Liver (tissue), 9 donors: ENCODE results near the gene SLX4IP. TPM values are rescaled to one million over a fixed set of nuclear protein-coding genes. Genes with fewer than 3 reads are reported as not detected.

ENCODE experiments used
- DNase-seq: peaks from one replicate; pipeline ENCODE4 v3.0.0-alpha.2; 2017; ENCODE audit warnings: low spot score
- H3K27ac ChIP-seq, 2 donors: one replicate each; pipeline ENCODE4 v1.7.0; 2013; ENCODE audit warnings: inconsistent platforms in 2 of 2, low read length in 2 of 2, control low read depth in 1 of 2, low read depth in 1 of 2, mild to moderate bottlenecking in 1 of 2
- H3K27me3 ChIP-seq, 4 donors: one replicate each; pipeline versions ENCODE4 v1.6.1 to v1.7.0; 2013; ENCODE audit warnings: low read length in 3 of 4, inconsistent platforms in 1 of 4, mild to moderate bottlenecking in 1 of 4, moderate library complexity in 1 of 4; ENCODE audit not compliant: control insufficient read depth in 4 of 4, insufficient read depth in 4 of 4
- H3K36me3 ChIP-seq, 4 donors: one replicate each; pipeline versions ENCODE4 v1.6.1 to v1.7.0; 2013; ENCODE audit warnings: low read length in 3 of 4, mild to moderate bottlenecking in 3 of 4, low read depth in 1 of 4, moderate library complexity in 1 of 4; ENCODE audit not compliant: control insufficient read depth in 4 of 4, insufficient read depth in 3 of 4
- H3K4me1 ChIP-seq, 4 donors: one replicate each; pipeline versions ENCODE4 v1.6.1 to v1.7.0; 2013; ENCODE audit warnings: low read length in 3 of 4, mild to moderate bottlenecking in 3 of 4, moderate library complexity in 1 of 4; ENCODE audit not compliant: control insufficient read depth in 4 of 4, insufficient read depth in 4 of 4
- H3K4me3 ChIP-seq, 3 donors: one replicate each; pipeline versions ENCODE4 v1.6.1 to v1.7.0; 2013; ENCODE audit warnings: low read length in 3 of 3, control low read depth in 1 of 3, low read depth in 1 of 3, mild to moderate bottlenecking in 1 of 3
- H3K9ac ChIP-seq, 2 donors: one replicate each; pipeline ENCODE4 v1.7.0; 2013; ENCODE audit warnings: low read length in 2 of 2, mild to moderate bottlenecking in 2 of 2, moderate library complexity in 2 of 2, control low read depth in 1 of 2, low read depth in 1 of 2
- H3K9me3 ChIP-seq, 4 donors: one replicate each; pipeline versions ENCODE4 v1.6.1 to v1.7.0; 2013; ENCODE audit warnings: low read length in 3 of 4; ENCODE audit not compliant: control insufficient read depth in 4 of 4
- ATF3 ChIP-seq: IDR thresholded peaks from 2 replicates; pipeline ENCODE4 v1.6.1; 2016; ENCODE audit warnings: antibody characterized with exemption
- EGR1 ChIP-seq, 2 donors: IDR thresholded peaks; 2 replicates each; pipeline ENCODE4 v1.6.1; 2016 to 2018; ENCODE audit warnings: antibody characterized with exemption in 2 of 2, low read depth in 2 of 2
- FOXA1 ChIP-seq: IDR thresholded peaks from 2 replicates; pipeline ENCODE4 v1.6.1; 2016; ENCODE audit warnings: antibody characterized with exemption
- FOXA2 ChIP-seq: IDR thresholded peaks from 2 replicates; pipeline ENCODE4 v1.6.1; 2016; ENCODE audit warnings: antibody characterized with exemption
- HNF4A ChIP-seq, 2 donors: conservative IDR thresholded peaks; 2 replicates each; pipeline ENCODE4 v1.6.1; 2016; ENCODE audit warnings: antibody characterized with exemption in 2 of 2, mild to moderate bottlenecking in 2 of 2
- HNF4G ChIP-seq: IDR thresholded peaks from 2 replicates; pipeline ENCODE4 v1.6.1; 2016; ENCODE audit warnings: antibody characterized with exemption
- MAX ChIP-seq: IDR thresholded peaks from 2 replicates; pipeline ENCODE4 v1.6.1; 2016; ENCODE audit warnings: antibody characterized with exemption
- RAD21 ChIP-seq, 2 donors: IDR thresholded peaks; 2 replicates each; pipeline ENCODE4 v1.6.1; 2016; ENCODE audit warnings: antibody characterized with exemption in 2 of 2, mild to moderate bottlenecking in 2 of 2
- REST ChIP-seq: IDR thresholded peaks from 2 replicates; pipeline ENCODE4 v1.6.1; 2016; ENCODE audit warnings: antibody characterized with exemption, mild to moderate bottlenecking
- RXRA ChIP-seq, 2 donors: IDR thresholded peaks; 2 replicates each; pipeline ENCODE4 v1.6.1; 2017 to 2018; ENCODE audit warnings: antibody characterized with exemption in 2 of 2, mild to moderate bottlenecking in 1 of 2
- SP1 ChIP-seq: IDR thresholded peaks from 2 replicates; pipeline ENCODE4 v1.6.1; 2018; ENCODE audit warnings: antibody characterized with exemption, mild to moderate bottlenecking
- TAF1 ChIP-seq: conservative IDR thresholded peaks from 2 replicates; pipeline ENCODE4 v1.6.1; 2016; ENCODE audit warnings: antibody characterized with exemption, mild to moderate bottlenecking
- YY1 ChIP-seq: IDR thresholded peaks from 2 replicates; pipeline ENCODE4 v1.6.1; 2016; ENCODE audit warnings: antibody characterized with exemption, mild to moderate bottlenecking
- WGBS: extraction: QIAGEN DNeasy Blood & Tissue Kit; methylation state at CpG from one replicate; pipeline ENCODE4 v1.1.7; 2013; 5-methylcytosine and 5-hydroxymethylcytosine counted together
- polyA plus RNA-seq, 2 donors: library from polyadenylated mRNA; stranded (reverse) in 1 of 2; unstranded in 1 of 2; fragments of 200-250 nt in 1 of 2; fragments of >200 nt in 1 of 2; fragmentation: Nextera tagmentation in 1 of 2; extraction: Ambion mirVana in 1 of 2; gene quantifications; one replicate each; pipeline versions ENCODE4 v1.2.1 to v1.2.3, GENCODE V29; 2013 to 2015
- total RNA-seq, 2 donors: library from RNA; depleted of rRNA; stranded (reverse); fragments of >200 nt; gene quantifications; one replicate each; pipeline ENCODE4 v1.2.3, GENCODE V29; 2014
- TF ChIP-seq, protein P1 (sequence below): fragments of 150-350 bp; IDR thresholded peaks from 2 replicates; pipeline ENCODE4 v1.5.1; 2017; ENCODE audit warnings: improper control_type of control experiment, low read depth, low read length; ENCODE audit not compliant: missing input control
- donor health status: healthy.
- donor health status: healthy.
- donor health status: healthy.
- donor health status: healthy.
- donor health status: healthy.

Gene SLX4IP
- total and polyA plus RNA-seq, 4 donors, result 1.1 to 3.4 (median 2.7) TPM

DNA sequence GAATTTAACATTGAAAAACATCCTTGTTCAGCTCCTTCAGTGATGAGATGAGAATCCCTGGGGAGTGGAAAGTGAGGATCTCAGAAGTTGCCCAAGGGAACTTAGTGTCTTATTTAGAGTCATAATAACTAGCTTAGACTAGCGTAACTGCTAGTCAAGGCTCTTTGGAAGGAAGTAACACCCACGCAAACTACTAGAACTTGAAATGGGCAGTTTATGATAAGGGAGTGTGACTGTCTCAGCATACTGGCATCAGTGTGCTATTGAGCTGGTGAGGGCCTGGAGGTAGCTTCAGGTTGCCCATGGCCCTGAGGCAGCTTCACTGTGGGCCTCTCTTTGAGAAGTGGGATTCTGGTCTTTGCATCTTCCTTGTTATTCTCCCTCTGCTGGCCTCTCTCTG is 40.1 kb downstream of the SLX4IP start:
- Histone ChIP-seq H3K4me1 (no peaks in the 10 kb centered on the region), H3K4me3 (no peak overlapping the region), H3K27ac (no peak overlapping the region), H3K27me3 (no peaks in the 10 kb centered on the region), H3K9me3 (peaks cover 0 to 3% (median 0%) of the 10 kb centered on the region in 4 donors), H3K36me3 (peaks cover 0 to 1% (median 0%) of the 10 kb centered on the region in 4 donors), H3K9ac (no peak overlapping the region)
- WGBS, result 88% methylated on average over 2 of the region's 2 CpGs
- TF ChIP-seq, protein P1, sequence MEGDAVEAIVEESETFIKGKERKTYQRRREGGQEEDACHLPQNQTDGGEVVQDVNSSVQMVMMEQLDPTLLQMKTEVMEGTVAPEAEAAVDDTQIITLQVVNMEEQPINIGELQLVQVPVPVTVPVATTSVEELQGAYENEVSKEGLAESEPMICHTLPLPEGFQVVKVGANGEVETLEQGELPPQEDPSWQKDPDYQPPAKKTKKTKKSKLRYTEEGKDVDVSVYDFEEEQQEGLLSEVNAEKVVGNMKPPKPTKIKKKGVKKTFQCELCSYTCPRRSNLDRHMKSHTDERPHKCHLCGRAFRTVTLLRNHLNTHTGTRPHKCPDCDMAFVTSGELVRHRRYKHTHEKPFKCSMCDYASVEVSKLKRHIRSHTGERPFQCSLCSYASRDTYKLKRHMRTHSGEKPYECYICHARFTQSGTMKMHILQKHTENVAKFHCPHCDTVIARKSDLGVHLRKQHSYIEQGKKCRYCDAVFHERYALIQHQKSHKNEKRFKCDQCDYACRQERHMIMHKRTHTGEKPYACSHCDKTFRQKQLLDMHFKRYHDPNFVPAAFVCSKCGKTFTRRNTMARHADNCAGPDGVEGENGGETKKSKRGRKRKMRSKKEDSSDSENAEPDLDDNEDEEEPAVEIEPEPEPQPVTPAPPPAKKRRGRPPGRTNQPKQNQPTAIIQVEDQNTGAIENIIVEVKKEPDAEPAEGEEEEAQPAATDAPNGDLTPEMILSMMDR, result no peak
- TF ChIP-seq MAX (no peak), TAF1 (no peak), RAD21 (IDR thresholded peaks at IDR 0.05) (no peak), REST (no peak), EGR1 (IDR thresholded peaks at IDR 0.05; ENCODE audit: low read depth in 2 of 2) (no peak), ATF3 (no peak), YY1 (no peak), HNF4G (no peak), HNF4A (conservative IDR thresholded peaks at IDR 0.05) (no peak), SP1 (no peak)
- no peak for DNase-seq

DNA sequence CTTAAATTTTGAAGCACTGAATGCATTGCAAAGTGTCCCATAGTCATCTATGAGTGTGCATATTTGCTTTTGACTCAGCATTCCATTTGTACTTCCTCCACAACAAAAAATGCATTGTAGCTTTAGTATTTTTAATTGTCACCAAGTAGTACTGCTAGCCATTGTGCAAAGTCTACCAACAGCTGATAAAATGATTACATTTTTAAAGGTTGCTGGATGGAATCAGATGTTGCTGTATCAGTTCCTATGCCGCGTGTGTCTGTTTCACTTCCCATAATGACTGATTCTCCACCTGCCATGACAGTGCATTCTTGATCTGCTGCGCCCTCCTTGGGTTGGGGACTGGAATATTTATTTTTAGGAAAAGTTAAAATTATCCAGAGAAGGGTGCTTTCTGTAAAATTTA is 41.2 kb downstream of the SLX4IP start:
- 91% methylated on average over 3 of the region's 3 CpGs for WGBS
- H3K27ac ChIP-seq, result no peak overlapping the region
- no peaks in the 10 kb centered on the region for H3K27me3 ChIP-seq
- H3K36me3 ChIP-seq, result peaks cover 0 to 1% (median 0%) of the 10 kb centered on the region in 4 donors
- H3K4me3 ChIP-seq, result no peak overlapping the region
- H3K4me1 ChIP-seq, result no peaks in the 10 kb centered on the region
- no peak overlapping the region for H3K9ac ChIP-seq
- DNase-seq, result no peak
- H3K9me3 ChIP-seq, result peaks cover 0 to 3% (median 0%) of the 10 kb centered on the region in 4 donors
- TF ChIP-seq RAD21 (IDR thresholded peaks at IDR 0.05) (peak in 1 of 2 donors; percentile 5), FOXA2 (no peak), MAX (no peak), TAF1 (no peak), RXRA (IDR thresholded peaks at IDR 0.05) (no peak), SP1 (no peak), FOXA1 (no peak)
